HEK293 (cell line): ENCODE data around the gene DUSP15.

ENCODE experiments used
- CTCF ChIA-PET: fragments of 350-600 bp; formaldehyde crosslinking; extraction: SDS; loops from one replicate; lab custom pipeline; 2021; ENCODE audit warnings: antibody characterized with exemption; lab: Yijun Ruan, JAX
- POLR2A ChIA-PET: fragments of 300-600 bp; formaldehyde crosslinking; extraction: SDS; loops from one replicate; lab custom pipeline; 2020; ENCODE audit warnings: antibody characterized with exemption, inconsistent platforms; lab: Yijun Ruan, JAX
- H3K27ac ChIP-seq: fragments of 200-500 bp; sonication (Bioruptor generic); 2 replicates; pipeline ENCODE4 v1.5.1; 2014; ENCODE audit warnings: low read depth, low read length, control low read depth, inconsistent platforms; ENCODE audit errors: extremely low read depth
- H3K36me3 ChIP-seq, 2 experiments: fragments of 200-500 bp in 1 of 2; sonication (Bioruptor generic) in 1 of 2; 1 replicate in 1 of 2; 2 replicates in 1 of 2; pipeline ENCODE4 v1.5.1; 2014 to 2017; ENCODE audit warnings: inconsistent platforms in 2 of 2, low read length in 2 of 2; ENCODE audit not compliant: control insufficient read depth in 2 of 2, insufficient read depth in 1 of 2
- H3K4me1 ChIP-seq: fragments of 200-500 bp; sonication (Bioruptor generic); 2 replicates; pipeline ENCODE4 v1.5.1; 2014; ENCODE audit warnings: mild to moderate bottlenecking, low read length, inconsistent platforms; ENCODE audit not compliant: control insufficient read depth, insufficient read depth
- H3K4me3 ChIP-seq: 2 replicates; pipeline ENCODE4 v1.5.1; 2011; ENCODE audit warnings: low read depth, mild to moderate bottlenecking, control low read depth, low read length, moderate library complexity
- H3K9me3 ChIP-seq: fragments of 200-500 bp; sonication (Bioruptor generic); 2 replicates; pipeline ENCODE4 v1.5.1; 2014; ENCODE audit warnings: low read depth, low read length, inconsistent platforms; ENCODE audit not compliant: control insufficient read depth, insufficient read depth
- EGR2 ChIP-seq: fragments of 450-650 bp; formaldehyde crosslinking; IDR thresholded peaks from 2 replicates; pipeline ENCODE4 v1.5.1; 2016; ENCODE audit warnings: low read depth, missing biosample characterization, missing genetic modification characterization
- GLIS1 ChIP-seq: fragments of 450-650 bp; formaldehyde crosslinking; IDR thresholded peaks from 2 replicates; pipeline ENCODE4 v1.5.1; 2016; ENCODE audit warnings: missing biosample characterization, missing genetic modification characterization
- GLIS2 ChIP-seq: fragments of 450-650 bp; formaldehyde crosslinking; IDR thresholded peaks from 2 replicates; pipeline ENCODE4 v1.5.1; 2016; ENCODE audit warnings: missing biosample characterization, missing genetic modification characterization
- KLF1 ChIP-seq: fragments of 450-650 bp; formaldehyde crosslinking; IDR thresholded peaks from 2 replicates; pipeline ENCODE4 v1.5.1; 2016; ENCODE audit warnings: missing biosample characterization, missing genetic modification characterization
- KLF8 ChIP-seq: fragments of 450-650 bp; formaldehyde crosslinking; IDR thresholded peaks from 2 replicates; pipeline ENCODE4 v1.5.1; 2016; ENCODE audit warnings: missing biosample characterization, missing genetic modification characterization
- ZBTB20 ChIP-seq: fragments of 450-650 bp; formaldehyde crosslinking; IDR thresholded peaks from 2 replicates; pipeline ENCODE4 v1.5.1; 2016; ENCODE audit warnings: missing biosample characterization, missing genetic modification characterization
- ZBTB21 ChIP-seq: fragments of 450-650 bp; formaldehyde crosslinking; IDR thresholded peaks from 2 replicates; pipeline ENCODE4 v1.5.1; 2017; ENCODE audit warnings: missing biosample characterization, missing genetic modification characterization
- ZFHX2 ChIP-seq: fragments of 450-650 bp; formaldehyde crosslinking; conservative IDR thresholded peaks from 2 replicates; pipeline ENCODE4 v1.5.1; 2016; ENCODE audit warnings: missing biosample characterization, missing genetic modification characterization
- ZFP69B ChIP-seq: fragments of 450-650 bp; formaldehyde crosslinking; IDR thresholded peaks from 2 replicates; pipeline ENCODE4 v1.5.1; 2016; ENCODE audit warnings: missing biosample characterization, missing genetic modification characterization
- ZIC2 ChIP-seq: fragments of 450-650 bp; formaldehyde crosslinking; IDR thresholded peaks from 2 replicates; pipeline ENCODE4 v1.5.1; 2016; ENCODE audit warnings: missing biosample characterization, missing genetic modification characterization
- ZNF140 ChIP-seq: fragments of 450-650 bp; formaldehyde crosslinking; IDR thresholded peaks from 2 replicates; pipeline ENCODE4 v1.5.1; 2016; ENCODE audit warnings: missing biosample characterization, missing genetic modification characterization
- ZNF404 ChIP-seq: fragments of 450-650 bp; formaldehyde crosslinking; IDR thresholded peaks from 2 replicates; pipeline ENCODE4 v1.5.1; 2017; ENCODE audit warnings: missing biosample characterization, missing genetic modification characterization
- ZNF423 ChIP-seq: fragments of 450-650 bp; formaldehyde crosslinking; IDR thresholded peaks from 2 replicates; pipeline ENCODE4 v1.5.1; 2016; ENCODE audit warnings: missing biosample characterization, missing genetic modification characterization
- ZNF473 ChIP-seq: fragments of 450-650 bp; formaldehyde crosslinking; IDR thresholded peaks from 2 replicates; pipeline ENCODE4 v1.5.1; 2017; ENCODE audit warnings: missing biosample characterization, missing genetic modification characterization
- ZNF48 ChIP-seq: fragments of 450-650 bp; formaldehyde crosslinking; IDR thresholded peaks from 2 replicates; pipeline ENCODE4 v1.5.1; 2016; ENCODE audit warnings: missing biosample characterization, missing genetic modification characterization
- ZNF521 ChIP-seq: fragments of 450-650 bp; formaldehyde crosslinking; IDR thresholded peaks from 2 replicates; pipeline ENCODE4 v1.5.1; 2017; ENCODE audit warnings: missing biosample characterization, mild to moderate bottlenecking, missing genetic modification characterization
- ZNF558 ChIP-seq: fragments of 450-650 bp; formaldehyde crosslinking; IDR thresholded peaks from 2 replicates; pipeline ENCODE4 v1.5.1; 2016; ENCODE audit warnings: missing biosample characterization, missing genetic modification characterization
- ZNF747 ChIP-seq: fragments of 450-650 bp; formaldehyde crosslinking; IDR thresholded peaks from 2 replicates; pipeline ENCODE4 v1.5.1; 2016; ENCODE audit warnings: missing biosample characterization, missing genetic modification characterization
- ZSCAN16 ChIP-seq: fragments of 450-650 bp; formaldehyde crosslinking; IDR thresholded peaks from 2 replicates; pipeline ENCODE4 v1.5.1; 2016; ENCODE audit warnings: missing biosample characterization, missing genetic modification characterization
- TF ChIP-seq, protein P1 (sequence below): fragments of 450-650 bp; formaldehyde crosslinking; IDR thresholded peaks from 2 replicates; pipeline ENCODE4 v1.5.1; 2016; ENCODE audit warnings: missing biosample characterization, missing genetic modification characterization
- TF ChIP-seq, protein P2 (sequence below): fragments of 450-650 bp; formaldehyde crosslinking; IDR thresholded peaks from 2 replicates; pipeline ENCODE4 v1.5.1; 2016; ENCODE audit warnings: missing biosample characterization, missing genetic modification characterization
- TF ChIP-seq, protein P3 (sequence below): fragments of 450-650 bp; formaldehyde crosslinking; IDR thresholded peaks from 2 replicates; pipeline ENCODE4 v1.5.1; 2017; ENCODE audit warnings: missing biosample characterization, missing genetic modification characterization
- TF ChIP-seq, protein P4 (sequence below): fragments of 450-650 bp; formaldehyde crosslinking; IDR thresholded peaks from 2 replicates; pipeline ENCODE4 v1.5.1; 2016; ENCODE audit warnings: missing biosample characterization, missing genetic modification characterization

Gene DUSP15

DNA sequence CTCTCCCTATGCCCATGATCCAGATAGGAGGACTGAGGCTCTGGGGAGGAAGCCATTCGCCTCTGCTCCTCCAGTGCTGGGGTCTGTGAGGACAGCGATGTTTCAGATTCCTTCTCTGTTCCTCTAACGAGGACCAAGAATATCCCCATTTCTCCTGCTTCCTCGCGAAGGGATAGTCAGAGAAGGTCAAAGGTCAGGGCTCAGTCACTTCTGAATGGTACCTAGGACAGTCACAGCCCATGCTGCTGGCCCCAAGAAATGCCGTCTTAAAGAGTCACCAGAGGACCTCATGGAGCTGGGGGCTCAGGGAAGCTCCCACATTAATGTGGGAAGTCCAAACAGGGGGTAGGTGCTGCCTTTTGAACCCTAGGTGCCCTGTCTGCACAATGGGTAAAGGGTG, 27.0 kb downstream of the DUSP15 start (continued):
- TF ChIP-seq, protein P1, sequence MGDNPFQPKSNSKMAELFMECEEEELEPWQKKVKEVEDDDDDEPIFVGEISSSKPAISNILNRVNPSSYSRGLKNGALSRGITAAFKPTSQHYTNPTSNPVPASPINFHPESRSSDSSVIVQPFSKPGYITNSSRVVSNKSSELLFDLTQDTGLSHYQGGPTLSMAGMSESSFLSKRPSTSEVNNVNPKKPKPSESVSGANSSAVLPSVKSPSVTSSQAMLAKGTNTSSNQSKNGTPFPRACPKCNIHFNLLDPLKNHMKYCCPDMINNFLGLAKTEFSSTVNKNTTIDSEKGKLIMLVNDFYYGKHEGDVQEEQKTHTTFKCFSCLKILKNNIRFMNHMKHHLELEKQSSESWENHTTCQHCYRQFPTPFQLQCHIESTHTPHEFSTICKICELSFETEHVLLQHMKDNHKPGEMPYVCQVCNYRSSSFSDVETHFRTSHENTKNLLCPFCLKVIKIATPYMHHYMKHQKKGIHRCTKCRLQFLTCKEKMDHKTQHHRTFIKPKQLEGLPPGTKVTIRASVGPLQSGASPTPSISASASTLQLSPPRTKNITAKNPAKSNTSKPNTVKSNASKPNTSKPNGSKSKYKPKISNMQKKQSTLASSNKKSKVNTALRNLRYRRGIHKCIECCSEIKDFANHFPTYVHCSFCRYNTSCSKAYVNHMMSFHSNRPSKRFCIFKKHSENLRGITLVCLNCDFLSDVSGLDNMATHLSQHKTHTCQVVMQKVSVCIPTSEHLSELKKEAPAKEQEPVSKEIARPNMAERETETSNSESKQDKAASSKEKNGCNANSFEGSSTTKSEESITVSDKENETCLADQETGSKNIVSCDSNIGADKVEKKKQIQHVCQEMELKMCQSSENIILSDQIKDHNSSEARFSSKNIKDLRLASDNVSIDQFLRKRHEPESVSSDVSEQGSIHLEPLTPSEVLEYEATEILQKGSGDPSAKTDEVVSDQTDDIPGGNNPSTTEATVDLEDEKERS: no peak
- no peak for TF ChIP-seq KLF8 (tag by site-specific recombination)

DNA sequence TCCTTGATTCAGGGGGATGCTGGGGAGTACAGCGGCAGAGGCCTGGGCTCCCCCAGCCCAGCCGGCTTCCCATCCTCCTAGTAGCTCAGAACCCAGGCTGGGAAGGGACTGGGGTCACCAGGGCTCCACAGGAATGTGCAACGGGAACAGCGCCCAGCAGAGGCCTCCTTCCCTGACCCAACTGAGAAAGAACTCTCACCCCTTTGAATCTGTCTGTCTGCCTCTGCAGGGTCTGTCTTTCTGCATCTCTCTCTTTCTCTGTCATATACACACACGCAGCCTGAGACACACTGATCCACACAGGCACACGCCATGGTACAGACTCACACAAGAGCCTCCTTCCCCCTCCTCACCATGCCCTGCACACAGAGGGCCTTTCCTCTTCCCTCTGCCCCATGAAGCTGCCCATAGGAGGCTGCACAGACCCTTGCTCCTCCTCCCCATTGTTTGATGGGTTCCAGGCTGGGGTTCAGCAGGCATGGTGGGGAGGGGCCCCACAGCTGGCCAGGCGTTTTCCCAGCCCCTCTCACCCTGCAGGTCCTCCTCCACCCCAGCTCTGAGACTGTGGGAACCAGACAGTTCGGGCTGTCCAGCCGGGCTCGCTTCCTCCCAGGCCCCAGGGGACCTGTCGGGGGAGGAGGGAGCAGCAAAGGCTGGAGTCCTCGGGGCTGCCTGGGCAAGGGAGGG, 27.7 kb downstream of the DUSP15 start:
- Histone ChIP-seq H3K4me1 (no peaks in the 10 kb centered on the region), H3K9me3 (no peaks in the 10 kb centered on the region), H3K27ac (no peak overlapping the region), H3K36me3 (no peaks in the 10 kb centered on the region), H3K4me3 (no peak overlapping the region)
- CTCF ChIA-PET: interaction anchor here (0.9 to 3.7 kb wide), 5 partner anchors 10 to 110 kb away, joined by 3 to 17 read pairs (median 4); partner anchors contain the start of gene PDRG1
- POLR2A ChIA-PET: interaction anchor here (0.6 kb wide), 2 partner anchors 37 to 448 kb away, joined by 5 to 6 read pairs; no protein-coding TSS in a partner anchor
- TF ChIP-seq ZNF521 (no peak), ZNF558 (tag by site-specific recombination) (no peak), ZIC2 (tag by site-specific recombination) (peak; percentile 70), ZNF473 (tag by site-specific recombination) (no peak), KLF8 (tag by site-specific recombination) (no peak), GLIS2 (peak; percentile 29; the same call in 1 of the 2 replicates), ZNF140 (no peak)
- TF ChIP-seq, protein P2, sequence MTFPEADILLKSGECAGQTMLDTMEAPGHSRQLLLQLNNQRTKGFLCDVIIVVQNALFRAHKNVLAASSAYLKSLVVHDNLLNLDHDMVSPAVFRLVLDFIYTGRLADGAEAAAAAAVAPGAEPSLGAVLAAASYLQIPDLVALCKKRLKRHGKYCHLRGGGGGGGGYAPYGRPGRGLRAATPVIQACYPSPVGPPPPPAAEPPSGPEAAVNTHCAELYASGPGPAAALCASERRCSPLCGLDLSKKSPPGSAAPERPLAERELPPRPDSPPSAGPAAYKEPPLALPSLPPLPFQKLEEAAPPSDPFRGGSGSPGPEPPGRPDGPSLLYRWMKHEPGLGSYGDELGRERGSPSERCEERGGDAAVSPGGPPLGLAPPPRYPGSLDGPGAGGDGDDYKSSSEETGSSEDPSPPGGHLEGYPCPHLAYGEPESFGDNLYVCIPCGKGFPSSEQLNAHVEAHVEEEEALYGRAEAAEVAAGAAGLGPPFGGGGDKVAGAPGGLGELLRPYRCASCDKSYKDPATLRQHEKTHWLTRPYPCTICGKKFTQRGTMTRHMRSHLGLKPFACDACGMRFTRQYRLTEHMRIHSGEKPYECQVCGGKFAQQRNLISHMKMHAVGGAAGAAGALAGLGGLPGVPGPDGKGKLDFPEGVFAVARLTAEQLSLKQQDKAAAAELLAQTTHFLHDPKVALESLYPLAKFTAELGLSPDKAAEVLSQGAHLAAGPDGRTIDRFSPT: no peak

DNA sequence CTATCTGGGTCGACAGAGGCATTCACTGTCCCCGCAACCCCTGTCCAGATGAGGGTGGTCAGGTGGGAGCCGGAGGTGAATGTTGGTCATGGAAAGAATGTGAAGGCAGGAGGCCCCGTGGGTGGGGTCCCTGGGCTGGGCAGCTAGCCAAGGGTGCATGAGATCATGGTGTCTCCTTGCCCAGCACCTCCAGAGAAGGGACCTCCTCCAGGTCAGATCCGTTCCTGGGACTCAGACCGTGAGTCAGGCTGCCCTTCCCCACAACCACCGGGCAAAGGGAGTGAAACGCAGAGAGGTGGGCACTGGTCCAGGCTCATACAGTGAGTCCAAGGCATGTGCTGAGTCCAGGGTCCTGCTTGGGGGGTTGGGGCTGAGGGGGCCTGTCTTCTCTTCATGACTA, 28.4 kb downstream of the DUSP15 start:
- Histone ChIP-seq H3K4me3 (no peak overlapping the region), H3K36me3 (no peaks in the 10 kb centered on the region), H3K27ac (no peak overlapping the region), H3K4me1 (no peaks in the 10 kb centered on the region), H3K9me3 (no peaks in the 10 kb centered on the region)
- ChIA-PET POLR2A (interaction anchor here (0.6 kb wide), 1 partner anchor 38 kb away, joined by 6 read pairs; no protein-coding TSS in a partner anchor), CTCF (interaction anchor here (0.7 to 3.7 kb wide), 5 partner anchors 10 to 110 kb away, joined by 3 to 17 read pairs (median 3); partner anchors contain the start of gene PDRG1)
- TF ChIP-seq ZNF423 (tag by site-specific recombination): no peak
- TF ChIP-seq ZNF747 (tag by site-specific recombination): no peak
- TF ChIP-seq GLIS1 (tag by site-specific recombination): peak; percentile 94
- no peak for TF ChIP-seq ZFP69B (tag by site-specific recombination)
- TF ChIP-seq ZSCAN16 (tag by site-specific recombination): no peak
- no peak for TF ChIP-seq ZBTB21 (tag by site-specific recombination)
- peak; percentile 62 for TF ChIP-seq GLIS2
- TF ChIP-seq, protein P3, sequence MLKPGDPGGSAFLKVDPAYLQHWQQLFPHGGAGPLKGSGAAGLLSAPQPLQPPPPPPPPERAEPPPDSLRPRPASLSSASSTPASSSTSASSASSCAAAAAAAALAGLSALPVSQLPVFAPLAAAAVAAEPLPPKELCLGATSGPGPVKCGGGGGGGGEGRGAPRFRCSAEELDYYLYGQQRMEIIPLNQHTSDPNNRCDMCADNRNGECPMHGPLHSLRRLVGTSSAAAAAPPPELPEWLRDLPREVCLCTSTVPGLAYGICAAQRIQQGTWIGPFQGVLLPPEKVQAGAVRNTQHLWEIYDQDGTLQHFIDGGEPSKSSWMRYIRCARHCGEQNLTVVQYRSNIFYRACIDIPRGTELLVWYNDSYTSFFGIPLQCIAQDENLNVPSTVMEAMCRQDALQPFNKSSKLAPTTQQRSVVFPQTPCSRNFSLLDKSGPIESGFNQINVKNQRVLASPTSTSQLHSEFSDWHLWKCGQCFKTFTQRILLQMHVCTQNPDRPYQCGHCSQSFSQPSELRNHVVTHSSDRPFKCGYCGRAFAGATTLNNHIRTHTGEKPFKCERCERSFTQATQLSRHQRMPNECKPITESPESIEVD (tag by site-specific recombination): no peak
- peak; percentile 88 for TF ChIP-seq EGR2
- peak; percentile 32 for TF ChIP-seq ZIC2 (tag by site-specific recombination)
- TF ChIP-seq, protein P2: peak; percentile 26; the same call in 1 of the 2 replicates
- no peak for TF ChIP-seq ZNF404 (tag by site-specific recombination)
- peak; percentile 66; the same call in 1 of the 2 replicates for TF ChIP-seq ZBTB20 (tag by site-specific recombination)
- no peak for TF ChIP-seq ZNF48
- TF ChIP-seq KLF1: peak; percentile 68
- TF ChIP-seq ZFHX2 (tag by site-specific recombination): peak; percentile 87
- TF ChIP-seq, protein P4, sequence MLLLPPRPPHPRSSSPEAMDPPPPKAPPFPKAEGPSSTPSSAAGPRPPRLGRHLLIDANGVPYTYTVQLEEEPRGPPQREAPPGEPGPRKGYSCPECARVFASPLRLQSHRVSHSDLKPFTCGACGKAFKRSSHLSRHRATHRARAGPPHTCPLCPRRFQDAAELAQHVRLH (tag by site-specific recombination): no peak
